ENCODE measurements around the gene TTPAL.

DNA sequence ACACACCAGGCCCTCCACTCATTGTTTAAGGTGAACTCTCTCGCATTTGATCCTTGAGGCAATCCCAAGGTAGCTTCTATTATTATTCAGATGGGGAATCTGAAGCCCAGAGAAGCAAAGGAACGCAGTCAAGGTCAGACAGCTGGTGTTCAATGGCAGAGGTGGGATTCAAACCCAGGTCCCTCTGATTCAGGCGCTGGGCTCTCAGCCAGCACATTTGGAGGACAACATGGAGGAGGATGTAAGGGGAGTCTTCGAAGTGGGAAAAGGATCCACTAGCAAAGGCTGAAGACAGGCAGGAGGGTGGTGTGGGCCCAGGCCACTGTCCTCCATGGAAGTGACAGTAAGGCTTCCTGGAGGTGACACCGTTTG lies 13.9 kb upstream of the TTPAL start:
- TF ChIP-seq, protein P1, sequence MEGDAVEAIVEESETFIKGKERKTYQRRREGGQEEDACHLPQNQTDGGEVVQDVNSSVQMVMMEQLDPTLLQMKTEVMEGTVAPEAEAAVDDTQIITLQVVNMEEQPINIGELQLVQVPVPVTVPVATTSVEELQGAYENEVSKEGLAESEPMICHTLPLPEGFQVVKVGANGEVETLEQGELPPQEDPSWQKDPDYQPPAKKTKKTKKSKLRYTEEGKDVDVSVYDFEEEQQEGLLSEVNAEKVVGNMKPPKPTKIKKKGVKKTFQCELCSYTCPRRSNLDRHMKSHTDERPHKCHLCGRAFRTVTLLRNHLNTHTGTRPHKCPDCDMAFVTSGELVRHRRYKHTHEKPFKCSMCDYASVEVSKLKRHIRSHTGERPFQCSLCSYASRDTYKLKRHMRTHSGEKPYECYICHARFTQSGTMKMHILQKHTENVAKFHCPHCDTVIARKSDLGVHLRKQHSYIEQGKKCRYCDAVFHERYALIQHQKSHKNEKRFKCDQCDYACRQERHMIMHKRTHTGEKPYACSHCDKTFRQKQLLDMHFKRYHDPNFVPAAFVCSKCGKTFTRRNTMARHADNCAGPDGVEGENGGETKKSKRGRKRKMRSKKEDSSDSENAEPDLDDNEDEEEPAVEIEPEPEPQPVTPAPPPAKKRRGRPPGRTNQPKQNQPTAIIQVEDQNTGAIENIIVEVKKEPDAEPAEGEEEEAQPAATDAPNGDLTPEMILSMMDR (IDR thresholded peaks at IDR 0.05; ENCODE audit: insufficient read depth, low read length, poor library complexity, severe bottlenecking): no peak
- TF ChIP-seq EZH2phosphoT487 (conservative IDR thresholded peaks at IDR 0.05; ENCODE audit: low read length): no peak

Data from SU-DHL-6 (cell line).